GM13976 (cell line): Measurements from ENCODE around the gene KCNQ1.

Experiments used
- DNase-seq: peaks from one replicate; pipeline ENCODE4 v3.0.0; 2012; ENCODE audit warnings: low spot score
- CTCF ChIP-seq: IDR thresholded peaks from 2 replicates; pipeline ENCODE4 v1.5.1; 2012; ENCODE audit warnings: borderline replicate concordance, mild to moderate bottlenecking; ENCODE audit not compliant: insufficient read depth; ENCODE audit errors: extremely low read depth, missing control alignments, control extremely low read depth
- in situ Hi-C: fragments of 300-500 bp; cut with MboI; formaldehyde crosslinking; loops from one replicate; pipeline ENCODE4 v1.12.0; 2022; ENCODE audit warnings: low sequenced_read_pairs, mixed read lengths, inconsistent platforms; ENCODE audit not compliant: unreplicated experiment

KCNQ1 gene

GRCh38 chr11:2446590-2447252, 1.9 kb downstream of the KCNQ1 start:
- DNase-seq = no peak
- in situ Hi-C loops = no loop called here
- TF ChIP-seq CTCF = no peak

GRCh38 chr11:2447253-2447950, 2.6 kb downstream of the KCNQ1 start:
- in situ Hi-C loops = no loop called here
- DNase-seq = no peak
- TF ChIP-seq CTCF = no peak

- in situ Hi-C loops = no loop called here
- TF ChIP-seq CTCF = no peak
- no peak for DNase-seq
Observed at GRCh38 chr11:2447951-2448650, 3.3 kb downstream of the KCNQ1 start.

- DNase-seq = no peak
- TF ChIP-seq CTCF = no peak
- in situ Hi-C loops = no loop called here
Observed at GRCh38 chr11:2448661-2449547, 4.1 kb downstream of the KCNQ1 start.

- no peak for DNase-seq
- in situ Hi-C loops = no loop called here
- TF ChIP-seq CTCF = no peak
Observed at GRCh38 chr11:2449548-2450320, 4.9 kb downstream of the KCNQ1 start.

- TF ChIP-seq CTCF = no peak
- DNase-seq = no peak
- in situ Hi-C loops = no loop called here
Observed at GRCh38 chr11:2450321-2451041, 5.7 kb downstream of the KCNQ1 start.
